ENCODE results near the gene OR2V2. TPM values are rescaled to one million over a fixed set of nuclear protein-coding genes. Genes with fewer than 3 reads are reported as not detected.
A peak's percentile ranks its signal among the peaks of the same experiment; 100 is the strongest.
"Not testable (repeated sequence)": the region's sequence is repeated elsewhere in the genome, so short reads cannot be mapped to it uniquely, and the experiment has no call there.

OR2V2 gene
- total RNA-seq, 3 donors from 2014 or later = not detected

- H3K9me3 ChIP-seq; H3K27me3 ChIP-seq; H3K4me1 ChIP-seq; intact Hi-C loops (cut with DNase I; ENCODE audit: low total_unique reads); H3K36me3 ChIP-seq: not testable (repeated sequence)
- Histone ChIP-seq H3K27ac (peak overlapping the region; percentile 76 to 85), H3K4me3 (peak overlapping the region in 2 of 3 donors; percentile 51 to 62)
- peak in 1 of 2 donors; percentile 66 for DNase-seq (ENCODE audit: low spot score in 2 of 2)
- peak in 1 of 3 donors; percentile 17 for TF ChIP-seq POLR2AphosphoS5 (IDR thresholded peaks at IDR 0.05)
These were observed 13.6 kb downstream of the OR2V2 start for GRCh38 chr5:181160755-181161533.

DNA sequence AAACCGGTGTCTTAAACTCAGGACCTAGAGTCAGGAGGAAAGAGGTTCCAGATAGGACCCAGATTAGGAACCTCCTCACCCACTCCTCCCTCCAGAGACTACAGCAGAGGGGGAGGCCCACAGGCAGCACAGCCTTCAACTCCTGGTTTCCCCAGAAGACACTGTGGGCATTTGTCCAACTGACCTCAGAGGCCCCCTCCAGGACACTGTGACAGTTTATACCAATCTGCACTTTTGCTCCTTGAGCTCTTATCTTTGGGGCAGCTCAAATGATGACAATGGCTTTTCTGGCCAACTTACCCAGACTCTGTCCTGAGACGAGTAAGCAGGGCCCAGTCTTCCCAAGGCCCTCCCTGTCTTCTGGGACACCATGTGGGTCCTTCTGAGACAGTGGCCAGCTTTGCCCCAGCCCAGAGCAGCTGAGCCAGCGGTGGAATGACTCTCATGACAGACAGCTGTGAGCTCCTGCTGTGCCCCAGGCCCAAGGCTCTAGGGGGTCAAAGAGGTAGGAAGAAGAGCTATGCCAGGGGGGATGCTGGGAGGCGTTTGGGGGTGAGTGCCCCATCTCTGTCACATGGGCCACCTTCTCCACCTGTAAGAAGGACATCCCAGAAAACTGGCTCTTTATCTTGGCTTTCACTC is 14.3 kb downstream of the OR2V2 start:
- no peak for DNase-seq (ENCODE audit: low spot score in 2 of 2)
- intact Hi-C loops (cut with DNase I; ENCODE audit: low total_unique reads) = no loop called here
- Histone ChIP-seq H3K4me1 (no peaks in the 10 kb centered on the region), H3K27me3 (peaks cover 0 to 4% of the 10 kb centered on the region in 2 donors), H3K27ac (peak overlapping the region; percentile 71 to 76), H3K9me3 (no peaks in the 10 kb centered on the region), H3K4me3 (peak overlapping the region in 1 of 3 donors; percentile 43), H3K36me3 (no peaks in the 10 kb centered on the region)
- TF ChIP-seq POLR2AphosphoS5 (IDR thresholded peaks at IDR 0.05) (no peak), POLR2A (IDR thresholded peaks at IDR 0.05) (no peak)
- TF ChIP-seq, protein P1, sequence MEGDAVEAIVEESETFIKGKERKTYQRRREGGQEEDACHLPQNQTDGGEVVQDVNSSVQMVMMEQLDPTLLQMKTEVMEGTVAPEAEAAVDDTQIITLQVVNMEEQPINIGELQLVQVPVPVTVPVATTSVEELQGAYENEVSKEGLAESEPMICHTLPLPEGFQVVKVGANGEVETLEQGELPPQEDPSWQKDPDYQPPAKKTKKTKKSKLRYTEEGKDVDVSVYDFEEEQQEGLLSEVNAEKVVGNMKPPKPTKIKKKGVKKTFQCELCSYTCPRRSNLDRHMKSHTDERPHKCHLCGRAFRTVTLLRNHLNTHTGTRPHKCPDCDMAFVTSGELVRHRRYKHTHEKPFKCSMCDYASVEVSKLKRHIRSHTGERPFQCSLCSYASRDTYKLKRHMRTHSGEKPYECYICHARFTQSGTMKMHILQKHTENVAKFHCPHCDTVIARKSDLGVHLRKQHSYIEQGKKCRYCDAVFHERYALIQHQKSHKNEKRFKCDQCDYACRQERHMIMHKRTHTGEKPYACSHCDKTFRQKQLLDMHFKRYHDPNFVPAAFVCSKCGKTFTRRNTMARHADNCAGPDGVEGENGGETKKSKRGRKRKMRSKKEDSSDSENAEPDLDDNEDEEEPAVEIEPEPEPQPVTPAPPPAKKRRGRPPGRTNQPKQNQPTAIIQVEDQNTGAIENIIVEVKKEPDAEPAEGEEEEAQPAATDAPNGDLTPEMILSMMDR (IDR thresholded peaks at IDR 0.05) = no peak

GRCh38 chr5:181163487-181164075 is 16.2 kb downstream of the OR2V2 start:
- Histone ChIP-seq H3K9me3 (no peaks in the 10 kb centered on the region), H3K4me3 (no peak overlapping the region), H3K4me1 (no peaks in the 10 kb centered on the region), H3K27me3 (peaks cover 0 to 9% of the 10 kb centered on the region in 2 donors), H3K36me3 (no peaks in the 10 kb centered on the region), H3K27ac (no peak overlapping the region)
- DNase-seq (ENCODE audit: low spot score in 2 of 2) = no peak
- TF ChIP-seq, protein P1 (IDR thresholded peaks at IDR 0.05) = no peak
- TF ChIP-seq POLR2A (IDR thresholded peaks at IDR 0.05) = no peak
- TF ChIP-seq POLR2AphosphoS5 (IDR thresholded peaks at IDR 0.05) = no peak
- intact Hi-C loops (cut with DNase I; ENCODE audit: low total_unique reads) = no loop called here

- TF ChIP-seq, protein P1 (IDR thresholded peaks at IDR 0.05) = no peak
- TF ChIP-seq POLR2AphosphoS5 (IDR thresholded peaks at IDR 0.05) (no peak), POLR2A (IDR thresholded peaks at IDR 0.05) (no peak)
- no peak overlapping the region for H3K27ac ChIP-seq
- intact Hi-C loops (cut with DNase I; ENCODE audit: low total_unique reads) = no loop called here
- H3K9me3 ChIP-seq = no peaks in the 10 kb centered on the region
- H3K4me3 ChIP-seq = no peak overlapping the region
- H3K36me3 ChIP-seq = no peaks in the 10 kb centered on the region
- H3K4me1 ChIP-seq = no peaks in the 10 kb centered on the region
- no peak for DNase-seq (ENCODE audit: low spot score in 2 of 2)
- peaks cover 0 to 12% of the 10 kb centered on the region in 2 donors for H3K27me3 ChIP-seq
These were observed 16.9 kb downstream of the OR2V2 start for GRCh38 chr5:181164076-181164952.

Data from breast epithelium (tissue), 4 donors.